Choroid plexus epithelial cell (primary cell): Measurements from ENCODE around the gene ONECUT2.

Experiments used
- DNase-seq: peaks from one replicate; pipeline ENCODE4 v3.0.0-alpha.2; 2010; ENCODE audit warnings: low read depth
- H3K4me3 ChIP-seq: 2 replicates; pipeline ENCODE4 v1.5.1; 2011; ENCODE audit warnings: low read depth, mild to moderate bottlenecking, control low read depth, low read length, moderate library complexity
- CTCF ChIP-seq: conservative IDR thresholded peaks from 2 replicates; pipeline ENCODE4 v1.5.1; 2011; ENCODE audit warnings: low read depth, mild to moderate bottlenecking, control low read depth, inconsistent platforms, low read length, moderate library complexity

ONECUT2 gene

GRCh38 chr18:57427429-57428201 is 7.6 kb upstream of the ONECUT2 start:
- no peak overlapping the region for H3K4me3 ChIP-seq
- no peak for DNase-seq
- no peak for TF ChIP-seq CTCF

- no peak for DNase-seq
- H3K4me3 ChIP-seq, result no peak overlapping the region
- TF ChIP-seq CTCF, result no peak
Measured at GRCh38 chr18:57428221-57429150, 6.7 kb upstream of the ONECUT2 start.

DNA sequence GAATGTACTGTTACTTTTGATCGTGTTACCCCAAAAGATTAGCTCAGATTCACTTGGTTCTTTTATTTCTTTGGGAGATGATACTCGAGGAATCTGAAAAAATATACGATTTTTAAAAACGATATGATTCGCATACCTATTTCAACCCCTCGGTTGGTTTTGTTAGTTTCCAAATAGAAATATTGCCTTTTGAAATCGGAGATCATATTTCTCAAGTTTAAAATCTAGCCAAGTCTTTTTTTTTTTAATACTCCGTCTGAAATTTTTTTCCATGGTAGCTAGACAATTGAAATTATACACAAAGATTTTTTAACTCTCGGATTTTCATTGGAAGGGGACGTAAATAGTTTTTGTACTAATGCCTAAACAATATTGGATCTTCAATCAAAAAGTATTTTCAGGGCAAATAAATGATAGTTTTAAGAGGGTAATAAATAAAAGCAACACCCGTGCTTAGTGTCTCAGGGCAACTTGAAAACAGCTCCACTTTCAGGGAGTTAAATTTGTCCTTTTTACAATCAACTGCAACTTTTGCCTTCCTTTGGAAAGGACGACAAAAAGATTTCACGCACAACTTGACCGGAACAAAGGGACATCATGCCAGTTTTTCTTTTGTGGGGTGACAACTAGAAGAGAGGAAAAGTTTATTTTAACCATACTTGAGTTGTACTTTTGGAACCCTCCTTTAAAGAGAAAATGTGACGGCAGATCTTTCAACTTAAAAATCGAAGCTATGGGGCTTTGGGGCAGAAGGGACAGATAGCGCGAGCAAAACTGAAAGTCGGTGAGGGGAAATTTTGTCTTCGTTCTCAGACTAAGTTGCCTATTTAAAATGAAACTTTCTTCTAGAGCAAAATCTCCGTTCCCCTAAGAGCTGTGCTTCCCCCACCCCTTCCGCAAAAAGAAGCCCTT is 5.8 kb upstream of the ONECUT2 start:
- no peak overlapping the region for H3K4me3 ChIP-seq
- no peak for DNase-seq
- TF ChIP-seq CTCF, result no peak

DNA sequence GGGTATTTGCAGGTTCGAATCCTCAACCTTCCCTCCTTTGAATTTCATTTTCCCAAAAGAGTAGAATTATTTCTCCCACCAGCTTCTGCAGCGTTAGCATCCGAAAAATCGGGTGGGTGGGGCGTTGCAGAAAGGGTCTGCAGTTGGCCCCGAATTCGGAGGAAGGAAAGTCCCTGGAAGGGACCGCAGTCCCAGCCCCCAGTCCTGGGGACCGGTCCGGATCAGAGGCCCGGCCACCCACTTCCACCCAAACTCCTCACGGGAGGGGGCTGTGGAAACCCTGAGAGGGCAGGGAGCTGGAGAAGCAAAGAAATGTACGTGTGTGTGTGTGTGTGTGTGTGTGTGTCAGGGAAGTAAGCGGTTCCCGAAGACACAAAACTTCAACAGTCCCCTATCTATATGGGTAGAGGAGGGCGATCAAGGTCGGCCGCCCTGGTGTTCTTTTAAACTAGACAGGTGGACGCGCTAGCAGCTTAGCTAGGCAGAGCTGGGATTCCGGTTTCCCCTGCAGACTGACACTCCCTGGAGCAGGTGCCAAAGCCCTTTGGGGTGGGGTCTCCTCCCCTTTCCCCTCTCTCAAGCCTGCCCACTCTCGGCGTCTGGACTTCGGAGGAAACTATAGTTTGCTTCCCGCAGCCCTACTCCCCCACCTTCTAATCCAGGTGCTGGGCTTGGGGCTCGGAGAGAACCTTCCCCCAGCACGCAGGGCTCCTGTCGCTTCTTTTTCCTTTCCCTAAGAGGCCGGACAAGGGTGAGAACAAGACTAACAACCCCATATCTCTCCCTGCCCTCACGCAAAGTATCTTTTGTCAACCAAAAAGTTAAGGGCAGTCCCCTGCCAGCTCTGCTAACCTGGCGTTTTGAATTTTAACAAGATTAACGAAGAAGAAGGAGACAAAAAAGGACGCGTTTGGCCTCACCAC is 4.8 kb upstream of the ONECUT2 start:
- no peak overlapping the region for H3K4me3 ChIP-seq
- no peak for DNase-seq
- TF ChIP-seq CTCF, result no peak

GRCh38 chr18:57431002-57431382 is 4.2 kb upstream of the ONECUT2 start:
- no peak for DNase-seq
- TF ChIP-seq CTCF, result no peak
- H3K4me3 ChIP-seq, result no peak overlapping the region
